HG03045 (cell line): ENCODE results near the gene CHEK1.
"Not testable (repeated sequence)": the region's sequence is repeated elsewhere in the genome, so short reads cannot be mapped to it uniquely, and the experiment has no call there.

ENCODE experiments used
- ATAC-seq: cut with Tn5 transposase; IDR thresholded peaks from one replicate; pipeline ENCODE4 v1.9.1; 2021; ENCODE audit warnings: mild to moderate bottlenecking, moderate library complexity; ENCODE audit not compliant: unreplicated experiment

Gene CHEK1

GRCh38 chr11:125690006-125690405 lies 65.0 kb downstream of the CHEK1 start:
- no peak for ATAC-seq

DNA sequence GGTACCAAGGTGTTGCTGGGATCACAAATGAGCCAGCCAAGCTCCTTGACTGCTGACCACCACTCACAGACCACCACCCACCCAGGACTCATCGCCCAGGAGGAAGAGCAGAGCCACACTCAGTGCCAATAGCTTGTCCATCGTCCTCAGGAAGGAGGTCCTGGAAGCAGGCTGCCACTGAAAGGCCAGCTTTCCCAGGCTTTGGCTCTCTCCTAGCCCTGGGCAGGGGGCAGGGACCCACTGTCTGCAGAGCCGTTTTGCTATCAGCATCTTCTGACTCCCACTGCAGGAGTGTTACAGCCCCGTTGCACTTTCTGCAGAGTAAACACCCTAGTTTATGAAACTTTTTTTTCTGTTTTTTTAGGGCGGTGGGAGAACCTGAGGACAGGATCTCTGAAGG lies 67.9 kb downstream of the CHEK1 start:
- ATAC-seq: no peak

GRCh38 chr11:125694951-125695350 lies 70.0 kb downstream of the CHEK1 start:
- ATAC-seq: no peak

- ATAC-seq: no peak
Measured at GRCh38 chr11:125701018-125701610, 76.2 kb downstream of the CHEK1 start.

GRCh38 chr11:125701858-125702621 lies 77.1 kb downstream of the CHEK1 start:
- no peak for ATAC-seq

DNA sequence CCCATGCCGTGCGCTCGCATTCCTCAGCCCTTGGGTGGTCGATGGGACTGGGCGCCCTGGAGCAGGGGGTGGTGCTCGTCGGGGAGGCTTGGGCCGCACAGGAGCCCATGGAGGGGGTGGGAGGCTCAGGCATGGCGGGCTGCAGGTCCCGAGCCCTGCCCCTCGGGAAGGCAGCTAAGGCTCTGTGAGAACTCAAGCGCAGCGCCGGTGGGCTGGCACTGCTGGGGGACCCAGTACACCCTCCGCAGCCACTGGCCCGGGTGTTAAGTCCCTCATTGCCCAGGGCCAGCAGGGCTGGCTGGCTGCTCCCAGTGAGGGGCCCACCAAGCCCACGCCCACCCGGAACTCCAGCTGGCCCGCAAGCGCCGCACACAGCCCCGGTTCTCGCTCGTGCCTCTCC lies 79.7 kb downstream of the CHEK1 start:
- not testable (repeated sequence) for ATAC-seq

DNA sequence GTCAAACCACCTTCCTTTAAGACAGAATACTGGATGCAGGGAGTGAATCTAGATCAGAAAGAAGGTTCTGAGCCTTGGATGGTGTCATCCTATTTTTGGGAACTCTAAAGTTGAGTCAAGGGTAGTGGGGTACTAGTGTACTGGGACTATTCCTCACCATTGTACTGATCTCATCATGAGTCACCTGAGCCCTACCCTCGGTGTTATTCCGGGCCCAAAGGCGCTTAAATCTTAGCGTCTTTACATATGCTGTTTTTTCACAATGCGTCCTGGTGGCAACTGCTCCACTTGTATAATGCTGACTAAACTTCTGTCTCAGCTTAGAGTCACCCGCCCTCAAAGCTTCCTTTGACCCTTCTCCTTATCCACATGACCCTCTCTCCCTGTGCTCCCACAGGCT lies 95.8 kb downstream of the CHEK1 start:
- ATAC-seq: no peak

GRCh38 chr11:125724125-125724524 lies 99.2 kb downstream of the CHEK1 start:
- no peak for ATAC-seq
